Measurements from ENCODE around the gene GDF11.

The GDF11 gene

GRCh38 chr12:55707841-55708694 lies 34.9 kb upstream of the GDF11 start, which contains the start of gene ITGA7:
ITGA7 (minus strand) TSS chr12:55707904; CDS start chr12:55707682, 222 bp downstream.
- DNase-seq, result peak; percentile 50

- DNase-seq, result no peak
Measured at GRCh38 chr12:55708695-55709233, 34.2 kb upstream of the GDF11 start.

- DNase-seq, result no peak
Measured at GRCh38 chr12:55711786-55712553, 31.0 kb upstream of the GDF11 start.

GRCh38 chr12:55712700-55713415 lies 30.1 kb upstream of the GDF11 start:
- no peak for DNase-seq

- no peak for DNase-seq
Measured at GRCh38 chr12:55713721-55714120, 29.2 kb upstream of the GDF11 start.

GRCh38 chr12:55715169-55715764 lies 27.7 kb upstream of the GDF11 start:
- no peak for DNase-seq

GRCh38 chr12:55715833-55716581 lies 26.9 kb upstream of the GDF11 start, which contains the start of gene BLOC1S1:
BLOC1S1 (plus strand) TSS chr12:55716046; CDS start chr12:55716052, 6 bp downstream.
- DNase-seq, result peak; percentile 89

- DNase-seq, result no peak
Measured at GRCh38 chr12:55716582-55716957, 26.4 kb upstream of the GDF11 start.

GRCh38 chr12:55717011-55718007 lies 25.6 kb upstream of the GDF11 start:
- no peak for DNase-seq

GRCh38 chr12:55718015-55718414 lies 24.9 kb upstream of the GDF11 start:
- DNase-seq, result no peak

- DNase-seq, result no peak
Measured at GRCh38 chr12:55718624-55719275, 24.2 kb upstream of the GDF11 start.

GRCh38 chr12:55719371-55719770 lies 23.6 kb upstream of the GDF11 start:
- no peak for DNase-seq

GRCh38 chr12:55720071-55720564 lies 22.8 kb upstream of the GDF11 start, which contains the start of gene RDH5:
RDH5 (plus strand) TSS chr12:55720393; CDS start chr12:55721185, 792 bp downstream.
- no peak for DNase-seq

GRCh38 chr12:55720894-55721444 lies 22.0 kb upstream of the GDF11 start:
- DNase-seq, result no peak

- DNase-seq, result no peak
Measured at GRCh38 chr12:55721601-55722213, 21.2 kb upstream of the GDF11 start.

- DNase-seq, result no peak
Measured at GRCh38 chr12:55722948-55723347, 20.0 kb upstream of the GDF11 start.

- DNase-seq, result no peak
Measured at GRCh38 chr12:55723516-55724225, 19.3 kb upstream of the GDF11 start.

Measured in activated T-cell treated with anti-CD3 and anti-CD28 coated beads for 4 hours (primary cell).